ENCODE results near the gene SLC9A6.

The SLC9A6 gene

DNA sequence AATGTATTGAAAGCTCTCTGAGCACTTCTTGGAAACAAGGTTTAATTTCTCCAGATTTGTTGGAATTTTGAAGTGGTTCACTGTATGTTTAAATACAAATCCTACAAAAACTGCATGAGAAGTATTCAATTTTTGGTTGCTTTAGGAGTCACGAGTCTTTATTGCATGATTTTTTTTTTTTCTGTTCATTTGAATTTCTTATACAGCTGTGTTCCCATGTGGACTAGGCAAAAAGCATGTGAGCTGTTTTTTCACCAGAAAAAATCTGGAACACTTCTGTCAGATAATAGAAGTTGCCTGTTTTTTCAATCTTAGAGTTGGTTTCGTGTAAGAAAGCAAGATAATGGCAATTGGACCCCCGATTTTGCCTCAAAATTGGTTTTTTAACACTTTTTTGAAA is 66.4 kb downstream of the SLC9A6 start:
- DNase-seq (ENCODE audit: extremely low spot score): no peak
- TF ChIP-seq, protein P1, sequence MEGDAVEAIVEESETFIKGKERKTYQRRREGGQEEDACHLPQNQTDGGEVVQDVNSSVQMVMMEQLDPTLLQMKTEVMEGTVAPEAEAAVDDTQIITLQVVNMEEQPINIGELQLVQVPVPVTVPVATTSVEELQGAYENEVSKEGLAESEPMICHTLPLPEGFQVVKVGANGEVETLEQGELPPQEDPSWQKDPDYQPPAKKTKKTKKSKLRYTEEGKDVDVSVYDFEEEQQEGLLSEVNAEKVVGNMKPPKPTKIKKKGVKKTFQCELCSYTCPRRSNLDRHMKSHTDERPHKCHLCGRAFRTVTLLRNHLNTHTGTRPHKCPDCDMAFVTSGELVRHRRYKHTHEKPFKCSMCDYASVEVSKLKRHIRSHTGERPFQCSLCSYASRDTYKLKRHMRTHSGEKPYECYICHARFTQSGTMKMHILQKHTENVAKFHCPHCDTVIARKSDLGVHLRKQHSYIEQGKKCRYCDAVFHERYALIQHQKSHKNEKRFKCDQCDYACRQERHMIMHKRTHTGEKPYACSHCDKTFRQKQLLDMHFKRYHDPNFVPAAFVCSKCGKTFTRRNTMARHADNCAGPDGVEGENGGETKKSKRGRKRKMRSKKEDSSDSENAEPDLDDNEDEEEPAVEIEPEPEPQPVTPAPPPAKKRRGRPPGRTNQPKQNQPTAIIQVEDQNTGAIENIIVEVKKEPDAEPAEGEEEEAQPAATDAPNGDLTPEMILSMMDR (IDR thresholded peaks at IDR 0.05; ENCODE audit: control extremely low read depth, extremely low read depth, low read depth, missing control alignments): no peak
- ChIA-PET POLR2A (no interaction called here), CTCF (interaction anchor here (0.5 kb wide), 1 partner anchor 51 kb away, joined by 3 read pairs; no protein-coding TSS in a partner anchor)

DNA sequence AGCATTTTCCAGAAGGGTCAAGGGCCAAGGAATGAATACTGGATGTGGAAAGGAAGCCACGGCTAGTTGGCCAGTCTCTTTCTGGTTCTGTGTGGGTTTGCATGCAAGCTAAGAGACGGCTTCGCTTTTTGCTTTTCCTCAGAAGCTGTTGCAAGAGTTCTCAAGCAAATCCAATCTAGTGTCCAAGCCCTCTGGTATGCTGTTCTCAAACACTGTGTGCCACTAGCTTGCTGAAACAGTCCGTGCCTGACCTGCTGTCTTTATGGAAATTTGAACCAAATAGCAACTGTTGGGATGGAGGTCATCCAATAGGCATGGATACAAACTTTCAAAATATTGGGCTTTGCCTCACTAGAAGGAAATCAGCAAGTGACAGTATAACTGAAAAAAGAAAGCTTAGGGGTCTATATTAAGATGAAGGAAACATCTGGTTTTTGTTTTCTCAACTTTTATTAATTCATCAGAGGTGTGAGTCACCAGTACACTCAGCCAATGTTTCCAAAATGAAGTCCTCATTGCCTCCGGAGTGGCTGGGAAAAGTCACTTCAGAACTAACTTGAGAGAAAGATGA is 70.5 kb downstream of the SLC9A6 start:
- TF ChIP-seq, protein P1 (IDR thresholded peaks at IDR 0.05; ENCODE audit: control extremely low read depth, extremely low read depth, low read depth, missing control alignments): no peak
- DNase-seq (ENCODE audit: extremely low spot score): no peak
- CTCF ChIA-PET: interaction anchor here (1.2 kb wide), 1 partner anchor 9 kb away, joined by 4 read pairs; no protein-coding TSS in a partner anchor
- POLR2A ChIA-PET: no interaction called here

DNA sequence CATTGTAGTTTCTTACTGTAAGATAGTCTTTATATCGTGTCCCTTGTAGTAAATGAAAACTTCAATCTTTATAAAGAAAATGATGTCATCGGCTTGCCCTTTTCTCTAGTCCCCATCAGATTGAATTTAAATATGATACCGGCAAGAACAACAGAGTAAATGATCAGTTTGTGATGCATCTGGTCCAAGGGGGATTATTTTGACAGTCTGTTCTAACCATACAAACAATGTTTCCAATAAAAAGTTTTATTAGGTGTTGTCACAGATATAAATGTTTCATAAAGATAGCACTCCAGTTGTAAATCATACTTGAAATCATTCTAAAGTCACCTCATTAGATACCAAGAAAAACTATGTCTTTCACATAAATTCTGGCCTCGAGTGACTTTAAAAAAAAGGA is 72.3 kb downstream of the SLC9A6 start:
- POLR2A ChIA-PET: no interaction called here
- DNase-seq (ENCODE audit: extremely low spot score): no peak
- TF ChIP-seq, protein P1 (IDR thresholded peaks at IDR 0.05; ENCODE audit: control extremely low read depth, extremely low read depth, low read depth, missing control alignments): no peak
- CTCF ChIA-PET: no interaction called here

DNA sequence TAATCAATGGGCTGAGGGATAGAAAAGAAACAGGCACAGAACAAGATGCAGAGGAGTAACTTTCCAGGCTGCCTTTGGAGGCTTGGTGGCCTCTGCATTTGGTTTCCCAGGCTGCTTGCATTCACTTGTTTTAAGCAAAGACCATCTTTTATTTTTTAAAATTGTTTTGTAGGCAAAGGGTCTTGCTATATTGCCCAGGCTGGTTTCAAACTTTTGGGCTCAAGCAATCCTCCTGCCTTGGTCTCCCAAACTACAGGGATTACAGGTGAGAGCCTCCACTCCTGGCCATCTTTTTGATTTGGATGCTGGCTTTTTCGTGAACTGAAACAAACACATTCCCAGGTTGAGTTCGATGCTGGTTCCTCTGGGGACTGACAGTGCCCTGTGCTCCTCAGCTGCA is 74.1 kb downstream of the SLC9A6 start:
- ChIA-PET POLR2A (no interaction called here), CTCF (no interaction called here)
- TF ChIP-seq, protein P1 (IDR thresholded peaks at IDR 0.05; ENCODE audit: control extremely low read depth, extremely low read depth, low read depth, missing control alignments): no peak
- no peak for DNase-seq (ENCODE audit: extremely low spot score)

DNA sequence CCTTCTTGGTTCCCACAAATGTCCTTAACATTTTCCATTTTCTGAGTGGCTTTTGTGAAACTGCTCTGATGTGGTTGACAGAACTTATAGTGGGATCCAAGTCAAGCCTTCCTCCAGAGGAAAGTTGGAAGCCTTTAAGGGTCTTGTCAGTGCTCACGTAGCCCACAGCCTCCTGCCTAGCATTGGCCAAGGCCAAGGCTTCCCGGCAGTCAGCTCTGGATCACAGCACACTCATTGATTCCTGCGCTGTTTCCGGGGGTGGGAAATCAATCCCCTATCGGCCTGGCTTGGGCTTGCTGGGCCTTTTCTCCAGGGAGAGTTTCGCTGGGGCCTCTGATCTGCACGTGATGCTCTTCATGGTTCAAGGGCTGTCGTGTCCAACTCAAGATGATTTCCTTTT is 76.1 kb downstream of the SLC9A6 start:
- CTCF ChIA-PET: interaction anchor here (1.7 kb wide), 1 partner anchor 8 kb away, joined by 3 read pairs; no protein-coding TSS in a partner anchor
- no peak for DNase-seq (ENCODE audit: extremely low spot score)
- POLR2A ChIA-PET: no interaction called here
- TF ChIP-seq, protein P1 (IDR thresholded peaks at IDR 0.05; ENCODE audit: control extremely low read depth, extremely low read depth, low read depth, missing control alignments): no peak

DNA sequence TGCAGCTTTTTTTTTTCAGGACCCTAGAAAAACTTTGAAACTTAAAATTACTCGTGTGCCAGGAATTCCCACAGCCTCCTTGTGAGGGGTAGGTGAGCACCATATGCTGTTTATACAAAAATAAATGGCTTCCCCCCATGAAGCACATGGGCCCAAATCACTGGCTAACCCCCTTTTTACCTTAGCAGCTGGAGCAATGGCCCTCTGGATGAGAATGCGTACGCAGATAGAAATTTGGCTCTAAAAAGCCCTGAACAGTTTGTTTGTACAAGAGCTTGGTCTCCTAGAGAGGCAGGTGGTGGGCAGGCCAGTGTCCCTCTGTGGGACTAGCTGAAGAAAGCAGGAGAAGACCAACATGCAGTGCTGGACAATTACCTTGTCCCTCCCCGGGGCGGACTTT is 76.5 kb downstream of the SLC9A6 start:
- ChIA-PET POLR2A (no interaction called here), CTCF (interaction anchor here (1.7 kb wide), 1 partner anchor 8 kb away, joined by 3 read pairs; no protein-coding TSS in a partner anchor)
- no peak for DNase-seq (ENCODE audit: extremely low spot score)
- TF ChIP-seq, protein P1 (IDR thresholded peaks at IDR 0.05; ENCODE audit: control extremely low read depth, extremely low read depth, low read depth, missing control alignments): no peak
